Esophagus muscularis mucosa (tissue), 4 donors: ENCODE data around the gene PIGH. TPM values are rescaled to one million over a fixed set of nuclear protein-coding genes. Genes with fewer than 3 reads are reported as not detected.

Source experiments
- DNase-seq: peaks from one replicate; pipeline ENCODE4 v3.0.0-alpha.2; 2017; ENCODE audit errors: extremely low spot score
- H3K27ac ChIP-seq, 4 donors: fragments of 200-600 bp; sonication (generic); replicated peaks in 1 of 4; 1 replicate in 3 of 4; 2 replicates in 1 of 4; pipeline ENCODE4 v1.5.1; 2016 to 2019; ENCODE audit warnings: mild to moderate bottlenecking in 1 of 4
- H3K27me3 ChIP-seq, 4 donors: fragments of 200-600 bp; sonication (generic); one replicate each; pipeline versions ENCODE4 v1.5.1 to v1.6.0; 2016 to 2019
- H3K36me3 ChIP-seq, 4 donors: fragments of 200-600 bp; sonication (generic); one replicate each; pipeline ENCODE4 v1.5.1; 2016 to 2019
- H3K4me1 ChIP-seq, 4 donors: fragments of 200-600 bp; sonication (generic); one replicate each; pipeline ENCODE4 v1.5.1; 2016 to 2019
- H3K4me3 ChIP-seq, 4 donors: fragments of 200-600 bp; sonication (generic); 1 replicate in 2 of 4; 2 replicates in 2 of 4; pipeline ENCODE4 v1.5.1; 2016 to 2019; ENCODE audit warnings: mild to moderate bottlenecking in 4 of 4, moderate library complexity in 1 of 4
- H3K9me3 ChIP-seq, 4 donors: fragments of 200-600 bp; sonication (generic); 1 replicate in 3 of 4; 2 replicates in 1 of 4; pipeline ENCODE4 v1.5.1; 2016 to 2019
- CTCF ChIP-seq, 3 experiments: fragments of 200-600 bp in 2 of 3; fragments of 450-650 bp in 1 of 3; sonication (generic) in 2 of 3; IDR thresholded peaks; one replicate each; pipeline ENCODE4 v1.5.1; 2017 to 2019; ENCODE audit warnings: antibody characterized with exemption in 3 of 3, mild to moderate bottlenecking in 2 of 3, moderate library complexity in 1 of 3
- EP300 ChIP-seq: sonication (generic); formaldehyde crosslinking; IDR thresholded peaks from one replicate; pipeline ENCODE4 v1.6.1; 2017; ENCODE audit warnings: antibody characterized with exemption
- POLR2A ChIP-seq: fragments of 450-650 bp; IDR thresholded peaks from one replicate; pipeline ENCODE4 v1.6.1; 2017; ENCODE audit warnings: antibody characterized with exemption, moderate library complexity, mild to moderate bottlenecking, low read depth
- POLR2AphosphoS5 ChIP-seq, 2 donors: sonication (generic); formaldehyde crosslinking; IDR thresholded peaks; one replicate each; pipeline ENCODE4 v1.6.1; 2017; ENCODE audit warnings: antibody characterized with exemption in 2 of 2
- whole genome bisulfite sequencing: methylation state at CpG from one replicate; pipeline ENCODE4 v1.1.5; 2018; 5-methylcytosine and 5-hydroxymethylcytosine counted together
- intact Hi-C: fragments of 100-400 bp; cut with DNase I; formaldehyde crosslinking; loops from one replicate; pipeline ENCODE4 v1.15.1; 2023
- total RNA-seq, 4 donors: library from RNA; depleted of rRNA; stranded (reverse); fragments of >200 nt; gene quantifications; one replicate each; pipeline versions ENCODE4 v1.1.0 to v1.2.1, GENCODE V29; 2016

PIGH gene
- total RNA-seq, 4 donors from 2014 or later = 21.6 to 26.4 (median 23.0) TPM

- Histone ChIP-seq H3K4me1 (peaks cover 22 to 47% (median 38%) of the 10 kb centered on the region in 4 donors), H3K27ac (peak overlapping the region; percentile 72 to 88 (median 78)), H3K27me3 (no peaks in the 10 kb centered on the region), H3K36me3 (no peaks in the 10 kb centered on the region), H3K9me3 (no peaks in the 10 kb centered on the region), H3K4me3 (no peak overlapping the region)
- no peak for DNase-seq
- intact Hi-C loops = no loop called here
- no peak for TF ChIP-seq POLR2AphosphoS5 (IDR thresholded peaks at IDR 0.05)
- TF ChIP-seq POLR2A = no peak
- TF ChIP-seq EP300 = no peak
- TF ChIP-seq CTCF (IDR thresholded peaks at IDR 0.05) = no peak
- 31% methylated on average over 2 of the region's 2 CpGs for WGBS
These were observed 23.0 kb upstream of the PIGH start for GRCh38 chr14:67623114-67623513.

- Histone ChIP-seq H3K4me3 (no peak overlapping the region), H3K27ac (peak overlapping the region; percentile 72 to 88 (median 78)), H3K9me3 (no peaks in the 10 kb centered on the region), H3K27me3 (no peaks in the 10 kb centered on the region), H3K36me3 (no peaks in the 10 kb centered on the region), H3K4me1 (peaks cover 22 to 47% (median 38%) of the 10 kb centered on the region in 4 donors)
- no peak for DNase-seq
- TF ChIP-seq CTCF (IDR thresholded peaks at IDR 0.05) = no peak
- TF ChIP-seq POLR2AphosphoS5 (IDR thresholded peaks at IDR 0.05) = peak; percentile 23 to 69
- intact Hi-C loops = no loop called here
- WGBS = 28% methylated on average over 4 of the region's 4 CpGs
These were observed 22.6 kb upstream of the PIGH start for GRCh38 chr14:67622675-67623074.

GRCh38 chr14:67620217-67620785 lies 20.2 kb upstream of the PIGH start:
- Histone ChIP-seq H3K4me1 (peaks cover 22 to 47% (median 38%) of the 10 kb centered on the region in 4 donors), H3K27me3 (no peaks in the 10 kb centered on the region), H3K4me3 (peak overlapping the region; percentile 67 to 73 (median 68)), H3K27ac (peak overlapping the region; percentile 71 to 88 (median 84)), H3K36me3 (no peaks in the 10 kb centered on the region), H3K9me3 (no peaks in the 10 kb centered on the region)
- 4% methylated on average over 19 of the region's 19 CpGs for WGBS
- TF ChIP-seq CTCF (IDR thresholded peaks at IDR 0.05) (no peak), POLR2A (no peak), POLR2AphosphoS5 (IDR thresholded peaks at IDR 0.05) (no peak), EP300 (no peak)
- DNase-seq = no peak
- intact Hi-C loops = no loop called here

- peak within 1 kb of the TSS; percentile 67 to 73 (median 68) for H3K4me3 ChIP-seq
- H3K4me1 ChIP-seq = peaks cover 22 to 47% (median 38%) of the 10 kb centered on the region in 4 donors
- WGBS = 0% methylated on average over 23 of the region's 62 CpGs
- intact Hi-C loops = loop anchor here (2.0 to 5.0 kb wide), 2 partner anchors 47 to 78 kb away; partner anchors contain the start of gene RDH11
- peak; percentile 99 for DNase-seq
- peak within 1 kb of the TSS; percentile 71 to 88 (median 84) for H3K27ac ChIP-seq
- H3K9me3 ChIP-seq = no peaks in the 10 kb centered on the region
- H3K36me3 ChIP-seq = no peaks in the 10 kb centered on the region
- H3K27me3 ChIP-seq = no peaks in the 10 kb centered on the region
- peak; percentile 77 for TF ChIP-seq POLR2A
- TF ChIP-seq EP300 = peak; percentile 20
- no peak for TF ChIP-seq CTCF (IDR thresholded peaks at IDR 0.05)
- peak; percentile 88 to 93 for TF ChIP-seq POLR2AphosphoS5 (IDR thresholded peaks at IDR 0.05)
These were observed 19.6 kb upstream of the PIGH start, which contains the start of gene ARG2 for GRCh38 chr14:67619446-67620216. TSS of gene ARG2 (plus strand) at chr14:67619920. CDS start at chr14:67619978, 58 bp downstream.
